CD4-positive, alpha-beta T cell treated with Interleukin-17A for 1 hour (primary cell): ENCODE results near the gene ODF2.
A peak's percentile ranks its signal among the peaks of the same experiment; 100 is the strongest.
"Not testable (repeated sequence)": the region's sequence is repeated elsewhere in the genome, so short reads cannot be mapped to it uniquely, and the experiment has no call there.

Source experiments
- DNase-seq: peaks from one replicate; pipeline ENCODE4 v3.0.0-alpha.2; 2020

ODF2 gene

GRCh38 chr9:128455849-128456612 is at the start of gene ODF2:
TSS of gene ODF2 (plus strand) at chr9:128456006. CDS start at chr9:128456092, 86 bp downstream.
- DNase-seq: peak; percentile 98

- DNase-seq: no peak
These were observed 48.9 kb upstream of the ODF2 start for GRCh38 chr9:128406848-128407391.

DNA sequence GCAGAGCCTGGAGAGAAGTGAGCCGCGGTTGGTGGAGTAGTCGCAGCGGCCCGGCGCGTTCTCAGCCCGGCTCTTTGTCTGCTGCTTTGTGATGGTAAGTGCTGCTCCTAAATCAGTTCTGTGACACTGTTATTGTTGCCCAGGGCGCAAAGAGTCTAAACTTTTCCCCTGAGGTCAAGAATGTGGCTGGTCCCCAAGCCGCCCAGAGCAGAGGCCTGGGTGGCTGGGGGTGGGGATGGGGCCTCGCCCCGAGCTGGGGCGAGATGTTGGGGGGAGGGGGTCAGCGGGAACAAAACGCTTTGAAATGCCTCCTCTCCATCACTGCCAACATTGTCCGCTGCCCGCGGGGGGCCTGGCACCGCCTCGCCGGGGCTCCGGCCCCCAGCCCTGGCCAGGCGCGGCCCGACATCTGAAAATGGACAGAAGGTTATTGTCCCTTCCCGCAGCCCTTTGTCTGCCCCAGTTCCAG is 46.8 kb upstream of the ODF2 start:
- no peak for DNase-seq

DNA sequence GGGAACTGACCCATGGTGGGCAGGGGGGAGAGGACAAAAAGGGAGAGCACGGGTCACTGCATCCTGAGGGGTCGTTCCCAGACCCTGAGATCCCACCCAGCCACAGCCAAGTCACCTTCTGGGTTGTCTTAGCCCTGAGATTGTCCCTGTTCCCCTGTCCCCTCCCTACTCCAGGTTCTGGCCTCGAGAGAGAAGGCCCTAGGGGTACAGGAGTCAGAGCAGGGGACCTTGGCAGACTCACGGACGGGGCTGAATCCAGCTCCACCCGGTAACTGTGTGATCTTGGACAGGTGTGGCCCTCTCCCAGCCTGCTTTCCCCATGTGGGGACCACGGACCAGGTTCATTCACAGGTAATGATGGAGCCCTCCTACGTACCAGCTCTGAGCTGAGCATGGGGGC is 46.4 kb upstream of the ODF2 start:
- DNase-seq: no peak

DNA sequence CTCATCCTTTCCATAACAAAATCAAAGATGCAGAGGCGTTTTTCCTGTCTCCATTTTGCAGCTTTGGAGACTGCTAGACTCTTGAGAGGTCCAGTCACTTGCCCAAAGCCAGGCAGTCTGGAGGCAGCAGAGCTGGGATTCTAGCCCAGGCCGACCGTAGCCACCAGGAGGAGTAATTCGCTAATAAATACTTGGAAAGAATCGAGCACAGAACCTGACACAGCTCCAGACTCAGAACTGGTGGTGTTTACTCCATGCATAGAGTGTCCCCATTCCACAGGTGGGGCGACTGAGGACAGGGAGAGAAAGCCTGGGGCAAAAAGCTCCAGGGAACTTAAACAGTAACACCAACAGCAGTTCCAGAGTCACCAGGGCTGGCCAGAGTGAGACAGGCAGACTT is 45.8 kb upstream of the ODF2 start:
- no peak for DNase-seq

DNA sequence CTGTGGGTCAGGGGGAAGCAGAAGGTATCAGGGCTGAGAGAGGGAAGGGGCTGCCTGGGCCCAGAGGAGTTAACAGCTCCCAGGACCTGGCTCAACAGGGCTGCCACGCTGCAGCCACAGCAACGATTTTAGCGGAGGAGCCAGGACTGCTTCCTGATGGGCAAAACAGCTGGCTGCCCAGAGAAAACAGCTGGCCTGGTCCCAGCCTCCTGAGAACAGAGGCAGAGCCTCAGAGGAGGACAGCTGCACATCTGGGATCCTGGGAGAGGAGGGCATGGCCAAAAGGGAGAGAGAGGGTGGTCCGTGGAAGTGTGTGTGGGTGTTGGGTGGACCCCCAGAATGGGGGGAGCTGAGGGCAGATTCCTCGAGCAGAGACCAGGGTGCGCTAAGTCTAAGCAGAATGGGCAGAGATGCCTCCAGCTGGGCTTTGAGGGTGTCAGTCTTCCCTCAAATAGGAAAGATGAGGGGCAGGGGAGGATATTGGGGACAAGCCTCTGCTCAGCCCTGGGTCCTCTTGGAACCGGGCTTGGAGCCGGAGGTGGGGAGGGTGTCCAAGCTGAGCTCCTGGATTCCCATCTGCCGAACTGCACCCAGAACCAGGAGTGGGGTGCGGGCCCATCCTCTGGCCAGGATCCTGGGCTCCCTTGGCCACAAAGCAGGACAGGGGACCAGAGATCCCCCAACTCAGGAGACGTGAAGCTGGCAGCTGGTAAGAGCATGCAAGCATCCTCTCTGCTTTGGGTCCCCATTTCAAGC is 44.3 kb upstream of the ODF2 start:
- DNase-seq: no peak

DNA sequence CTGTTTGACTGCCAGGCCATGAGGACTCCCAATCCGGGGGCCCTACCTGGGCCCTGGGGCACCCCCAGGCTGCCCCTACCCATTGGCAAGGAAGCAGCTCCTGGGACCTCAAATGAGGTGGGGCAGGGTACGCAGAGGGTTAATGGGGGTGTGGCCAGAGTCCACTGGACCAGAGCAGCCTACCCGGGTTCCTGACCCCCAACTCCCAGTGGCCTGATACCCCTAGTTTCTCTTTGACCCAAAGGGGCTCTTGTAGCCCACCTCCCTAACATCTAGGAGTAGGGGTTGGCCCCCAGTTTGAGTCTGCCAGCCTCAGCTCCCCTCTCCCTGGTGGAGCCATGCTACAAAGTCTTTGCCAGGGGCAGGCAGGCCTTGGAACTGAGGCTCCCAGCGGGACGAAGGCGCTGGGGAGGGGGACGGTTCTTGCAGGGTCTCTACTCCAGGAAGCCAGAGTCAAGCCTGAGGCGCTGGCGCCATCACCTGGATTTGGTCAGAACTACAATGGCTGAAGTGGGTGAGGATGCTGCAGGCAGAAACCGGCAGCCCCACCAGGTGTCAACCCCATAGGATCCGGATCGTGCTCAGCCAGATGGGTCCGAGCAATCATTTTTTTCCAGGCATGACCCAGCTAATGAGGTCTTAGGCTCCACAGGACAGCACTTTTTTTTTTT is 43.6 kb upstream of the ODF2 start:
- peak; percentile 53 for DNase-seq

GRCh38 chr9:128413728-128414127 is 42.1 kb upstream of the ODF2 start:
- not testable (repeated sequence) for DNase-seq

GRCh38 chr9:128414461-128414860 is 41.3 kb upstream of the ODF2 start:
- DNase-seq: no peak

DNA sequence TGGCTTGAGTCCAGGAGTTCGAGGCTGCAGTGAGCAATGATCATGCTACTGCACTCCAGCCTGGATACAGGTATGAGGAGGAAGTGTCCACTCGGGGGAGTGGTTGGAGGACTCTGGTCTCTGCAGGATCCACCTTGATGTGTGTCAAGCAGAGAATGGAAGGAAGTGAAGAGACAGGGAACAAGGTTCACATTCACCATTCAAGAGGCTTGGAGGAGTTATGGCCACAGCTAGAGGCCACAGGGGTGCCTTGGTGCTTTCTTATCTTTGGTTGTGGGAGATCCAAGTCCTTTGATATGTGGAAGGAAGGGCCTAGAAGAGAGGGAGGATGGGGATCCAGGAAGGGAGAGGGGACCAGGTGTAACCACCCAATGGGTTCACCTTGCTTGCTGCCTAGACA is 40.5 kb upstream of the ODF2 start:
- no peak for DNase-seq

DNA sequence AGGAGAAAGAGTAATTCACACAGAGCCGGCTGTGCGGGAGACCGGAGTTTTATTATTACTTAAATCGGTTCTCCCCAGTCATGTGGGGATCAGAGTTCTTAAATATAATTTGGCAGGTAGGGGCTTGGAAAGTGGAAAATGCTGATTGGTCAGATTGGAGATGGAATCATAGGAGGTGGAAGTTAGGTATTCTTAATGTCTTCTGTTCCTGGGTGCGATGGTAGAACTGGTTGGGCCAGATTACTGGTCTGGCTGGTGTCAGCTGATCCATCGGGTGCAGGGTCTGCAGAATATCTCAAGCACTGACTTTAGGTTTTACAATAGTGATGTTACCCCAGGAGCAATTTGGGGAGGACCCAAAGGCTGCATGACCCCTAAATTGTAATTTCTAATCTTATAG is 39.8 kb upstream of the ODF2 start:
- no peak for DNase-seq

DNA sequence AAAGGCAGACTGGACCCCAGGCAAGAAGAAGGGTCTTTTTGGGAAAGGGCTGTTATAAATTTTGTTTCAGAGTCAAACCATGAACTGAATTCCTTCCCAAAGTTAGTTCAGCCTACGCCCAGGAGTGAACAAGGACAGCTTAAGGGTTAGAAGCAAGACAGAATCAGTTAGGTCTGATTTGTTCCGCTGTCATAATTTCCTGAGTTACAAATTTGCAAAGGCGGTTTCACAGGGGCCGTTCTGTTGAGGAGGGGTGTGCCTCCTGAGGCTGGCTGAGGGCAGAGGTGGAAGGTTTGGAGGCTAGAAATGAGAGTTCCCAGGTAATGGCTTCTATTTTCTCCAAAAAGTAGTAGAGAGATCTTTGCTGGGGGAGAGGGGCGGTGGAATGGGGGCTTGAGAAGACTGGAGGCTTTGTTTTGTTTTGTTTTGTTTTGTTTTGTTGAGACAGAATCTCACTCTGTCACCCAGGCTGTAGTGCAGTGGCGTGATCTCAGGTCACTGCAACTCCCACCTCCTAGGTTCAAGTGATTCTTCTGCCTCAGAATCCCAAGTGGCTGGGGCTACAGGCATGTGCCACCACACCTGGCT is 39.3 kb upstream of the ODF2 start:
- no peak for DNase-seq

GRCh38 chr9:128419061-128419925 is 36.5 kb upstream of the ODF2 start:
- no peak for DNase-seq

- peak; percentile 69 for DNase-seq
These were observed 35.7 kb upstream of the ODF2 start for GRCh38 chr9:128420060-128420650.

DNA sequence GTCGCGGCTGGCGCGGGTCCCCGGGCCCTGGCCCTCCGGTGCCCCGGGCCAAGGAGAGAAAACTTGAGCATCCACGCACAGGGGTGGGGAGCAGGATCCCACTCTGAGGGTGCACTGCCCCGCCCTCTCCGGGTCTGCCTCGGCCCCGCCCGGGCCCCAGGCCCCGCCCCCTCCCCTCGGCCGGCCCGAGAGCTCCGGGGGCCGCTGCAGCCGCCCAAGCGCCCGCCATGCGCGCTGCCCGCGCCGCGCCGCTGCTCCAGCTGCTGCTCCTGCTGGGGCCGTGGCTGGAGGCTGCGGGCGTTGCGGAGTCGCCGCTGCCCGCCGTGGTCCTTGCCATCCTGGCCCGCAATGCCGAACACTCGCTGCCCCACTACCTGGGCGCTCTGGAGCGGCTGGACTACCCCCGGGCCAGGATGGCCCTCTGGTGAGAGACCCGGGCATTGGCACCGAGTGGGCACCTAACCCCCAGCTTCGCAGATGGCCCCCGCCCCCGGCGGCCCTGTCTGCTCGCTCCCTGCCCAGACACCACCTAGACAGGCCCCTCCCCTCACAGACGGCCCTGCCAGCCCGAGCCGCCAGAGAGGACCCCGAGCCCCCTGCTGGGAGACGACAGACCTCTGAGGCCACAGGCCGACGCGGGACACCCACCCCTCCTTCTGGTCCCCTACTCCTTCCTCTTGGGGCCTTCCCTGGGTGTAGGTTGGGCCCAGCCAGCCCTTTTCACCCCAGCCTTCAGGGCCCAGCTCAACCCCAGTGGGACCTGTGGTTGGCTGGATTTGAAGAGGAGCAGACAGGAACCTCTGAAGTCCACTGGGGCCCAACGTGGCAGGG is 34.9 kb upstream of the ODF2 start, which contains the start of gene CERCAM:
Gene CERCAM (plus strand): TSS at position 207 of the 831 bp plus-strand sequence. CDS start 21 bp downstream, at position 228.
- peak; percentile 36 for DNase-seq

- DNase-seq: no peak
These were observed 34.3 kb upstream of the ODF2 start for GRCh38 chr9:128421482-128421996.

GRCh38 chr9:128422022-128422782 is 33.6 kb upstream of the ODF2 start:
- not testable (repeated sequence) for DNase-seq

GRCh38 chr9:128422783-128423150 is 33.0 kb upstream of the ODF2 start:
- DNase-seq: no peak

DNA sequence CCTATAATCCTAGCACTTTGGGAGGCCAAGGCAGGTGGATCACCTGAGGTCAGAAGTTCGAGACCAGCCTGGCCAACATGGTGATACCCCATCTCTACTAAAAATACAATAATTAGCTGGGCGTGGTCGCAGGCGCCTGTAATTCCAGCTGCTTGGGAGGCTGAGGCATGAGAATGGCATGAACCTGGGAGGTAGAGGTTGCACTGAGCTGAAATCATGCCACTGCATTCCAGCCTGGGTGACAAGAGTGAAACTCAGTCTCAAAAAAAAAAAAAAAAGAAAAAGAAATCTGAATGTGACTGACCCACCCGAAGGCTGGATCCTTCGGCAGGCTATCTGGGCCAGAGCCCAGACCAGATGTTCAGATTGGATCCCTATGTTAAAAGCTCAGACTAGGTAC is 32.5 kb upstream of the ODF2 start:
- DNase-seq: not testable (repeated sequence)
